HEK293 (cell line): Measurements from ENCODE around the gene PNMA1.

ENCODE experiments used
- CTCF ChIA-PET: fragments of 350-600 bp; formaldehyde crosslinking; extraction: SDS; loops from one replicate; lab custom pipeline; 2021; ENCODE audit warnings: antibody characterized with exemption; lab: Yijun Ruan, JAX
- POLR2A ChIA-PET: fragments of 300-600 bp; formaldehyde crosslinking; extraction: SDS; loops from one replicate; lab custom pipeline; 2020; ENCODE audit warnings: antibody characterized with exemption, inconsistent platforms; lab: Yijun Ruan, JAX
- H3K27ac ChIP-seq: fragments of 200-500 bp; sonication (Bioruptor generic); 2 replicates; pipeline ENCODE4 v1.5.1; 2014; ENCODE audit warnings: low read depth, low read length, control low read depth, inconsistent platforms; ENCODE audit errors: extremely low read depth
- H3K36me3 ChIP-seq, 2 experiments: fragments of 200-500 bp in 1 of 2; sonication (Bioruptor generic) in 1 of 2; 1 replicate in 1 of 2; 2 replicates in 1 of 2; pipeline ENCODE4 v1.5.1; 2014 to 2017; ENCODE audit warnings: inconsistent platforms in 2 of 2, low read length in 2 of 2; ENCODE audit not compliant: control insufficient read depth in 2 of 2, insufficient read depth in 1 of 2
- H3K4me1 ChIP-seq: fragments of 200-500 bp; sonication (Bioruptor generic); 2 replicates; pipeline ENCODE4 v1.5.1; 2014; ENCODE audit warnings: mild to moderate bottlenecking, low read length, inconsistent platforms; ENCODE audit not compliant: control insufficient read depth, insufficient read depth
- H3K4me3 ChIP-seq: 2 replicates; pipeline ENCODE4 v1.5.1; 2011; ENCODE audit warnings: low read depth, mild to moderate bottlenecking, control low read depth, low read length, moderate library complexity
- H3K9me3 ChIP-seq: fragments of 200-500 bp; sonication (Bioruptor generic); 2 replicates; pipeline ENCODE4 v1.5.1; 2014; ENCODE audit warnings: low read depth, low read length, inconsistent platforms; ENCODE audit not compliant: control insufficient read depth, insufficient read depth
- BCL11A ChIP-seq: fragments of 450-650 bp; formaldehyde crosslinking; IDR thresholded peaks from 2 replicates; pipeline ENCODE4 v1.5.1; 2016; ENCODE audit warnings: low read depth, missing biosample characterization, missing genetic modification characterization
- HOXC10 ChIP-seq: sonication (generic); formaldehyde crosslinking; IDR thresholded peaks from 2 replicates; pipeline ENCODE4 v1.8.1; 2023; ENCODE audit warnings: mild to moderate bottlenecking, missing genetic modification reagents
- KLF10 ChIP-seq: fragments of 450-650 bp; IDR thresholded peaks from 2 replicates; pipeline ENCODE4 v1.5.1; 2018; ENCODE audit warnings: missing biosample characterization, mild to moderate bottlenecking, missing genetic modification characterization
- SP7 ChIP-seq: fragments of 450-650 bp; formaldehyde crosslinking; IDR thresholded peaks from 2 replicates; pipeline ENCODE4 v1.5.1; 2016; ENCODE audit warnings: missing biosample characterization, missing genetic modification characterization
- ZBTB8A ChIP-seq: fragments of 450-650 bp; formaldehyde crosslinking; IDR thresholded peaks from 2 replicates; pipeline ENCODE4 v1.5.1; 2016; ENCODE audit warnings: missing biosample characterization, missing genetic modification characterization
- ZNF214 ChIP-seq: fragments of 450-650 bp; formaldehyde crosslinking; IDR thresholded peaks from 2 replicates; pipeline ENCODE4 v1.5.1; 2017; ENCODE audit warnings: missing biosample characterization, mild to moderate bottlenecking, missing genetic modification characterization, borderline replicate concordance
- ZNF514 ChIP-seq: fragments of 450-650 bp; formaldehyde crosslinking; IDR thresholded peaks from 2 replicates; pipeline ENCODE4 v1.5.1; 2016; ENCODE audit warnings: missing biosample characterization, missing genetic modification characterization
- ZNF658 ChIP-seq: fragments of 450-650 bp; formaldehyde crosslinking; IDR thresholded peaks from 2 replicates; pipeline ENCODE4; 2016; ENCODE audit warnings: missing biosample characterization, missing genetic modification characterization
- ZNF701 ChIP-seq: fragments of 450-650 bp; formaldehyde crosslinking; IDR thresholded peaks from 2 replicates; pipeline ENCODE4 v1.5.1; 2016; ENCODE audit warnings: missing biosample characterization, missing genetic modification characterization
- ZNF776 ChIP-seq: fragments of 450-650 bp; formaldehyde crosslinking; IDR thresholded peaks from 2 replicates; pipeline ENCODE4 v1.5.0; 2017; ENCODE audit warnings: missing biosample characterization, missing genetic modification characterization, borderline replicate concordance
- TF ChIP-seq, protein P1 (sequence below): fragments of 450-650 bp; formaldehyde crosslinking; IDR thresholded peaks from 2 replicates; pipeline ENCODE4 v1.5.1; 2016; ENCODE audit warnings: missing biosample characterization, missing genetic modification characterization
- TF ChIP-seq, protein P2 (sequence below): fragments of 450-650 bp; formaldehyde crosslinking; IDR thresholded peaks from 2 replicates; pipeline ENCODE4 v1.5.1; 2016; ENCODE audit warnings: missing biosample characterization, missing genetic modification characterization, low read depth
- TF ChIP-seq, protein P3 (sequence below): fragments of 450-650 bp; formaldehyde crosslinking; IDR thresholded peaks from 2 replicates; pipeline ENCODE4 v1.5.1; 2016; ENCODE audit warnings: missing biosample characterization, missing genetic modification characterization
- TF ChIP-seq, protein P4 (sequence below): fragments of 450-650 bp; formaldehyde crosslinking; IDR thresholded peaks from 2 replicates; pipeline ENCODE4 v1.5.1; 2017; ENCODE audit warnings: missing biosample characterization, mild to moderate bottlenecking, missing genetic modification characterization, moderate library complexity
- TF ChIP-seq, protein P5 (sequence below): fragments of 450-650 bp; formaldehyde crosslinking; IDR thresholded peaks from 2 replicates; pipeline ENCODE4 v1.5.1; 2016; ENCODE audit warnings: missing biosample characterization, missing genetic modification characterization
- TF ChIP-seq, protein P6 (sequence below): fragments of 450-650 bp; formaldehyde crosslinking; IDR thresholded peaks from 2 replicates; pipeline ENCODE4 v1.5.1; 2017; ENCODE audit warnings: missing biosample characterization, missing genetic modification characterization
- TF ChIP-seq, protein P7 (sequence below): fragments of 450-650 bp; formaldehyde crosslinking; IDR thresholded peaks from 2 replicates; pipeline ENCODE4 v1.5.1; 2017; ENCODE audit warnings: missing biosample characterization, missing genetic modification characterization

Gene PNMA1

DNA sequence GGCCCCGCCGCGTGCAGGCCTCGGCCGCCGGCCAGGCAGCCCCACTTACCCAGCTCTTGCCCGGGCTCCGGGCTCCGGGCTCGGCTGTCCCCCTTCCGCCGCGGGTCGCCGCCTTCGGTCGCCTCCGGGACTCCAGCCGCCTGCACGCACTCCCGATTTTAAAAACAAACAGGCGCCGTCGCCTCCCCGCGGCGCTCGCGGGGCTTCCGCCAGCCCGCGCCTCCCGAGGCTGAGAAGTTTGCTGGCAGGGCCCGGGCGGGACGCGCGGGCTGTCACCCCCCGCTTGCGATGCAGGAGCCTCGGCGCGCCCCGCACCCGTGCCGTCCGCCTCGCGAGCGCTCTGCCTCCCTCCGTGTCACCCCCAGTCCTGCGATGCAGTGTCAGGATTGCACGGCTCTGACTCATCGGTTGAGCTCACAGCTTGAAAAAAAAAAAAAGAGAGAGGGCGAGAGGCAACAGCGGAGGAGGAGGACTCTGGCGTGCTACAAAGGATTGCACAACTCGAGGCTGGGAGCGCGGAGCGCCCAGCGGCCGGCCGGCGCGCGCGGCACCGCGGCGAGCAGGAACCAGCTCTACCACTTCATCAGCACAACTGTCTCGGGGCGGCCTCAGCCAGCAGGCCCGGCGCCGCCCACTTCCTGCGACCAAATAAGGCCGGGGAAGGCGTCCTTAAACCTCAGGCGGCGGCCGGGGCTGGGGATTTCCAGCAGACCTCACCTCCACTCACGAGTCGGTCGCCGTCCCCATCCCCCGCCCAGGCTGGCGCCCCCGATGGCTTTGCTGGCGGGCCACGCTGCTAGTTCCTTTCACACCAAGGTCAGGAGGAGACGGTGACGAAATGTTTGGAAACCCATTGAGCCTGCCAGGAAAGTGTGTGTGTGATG, 45.8 kb upstream of the PNMA1 start (continued):
- TF ChIP-seq, protein P1, sequence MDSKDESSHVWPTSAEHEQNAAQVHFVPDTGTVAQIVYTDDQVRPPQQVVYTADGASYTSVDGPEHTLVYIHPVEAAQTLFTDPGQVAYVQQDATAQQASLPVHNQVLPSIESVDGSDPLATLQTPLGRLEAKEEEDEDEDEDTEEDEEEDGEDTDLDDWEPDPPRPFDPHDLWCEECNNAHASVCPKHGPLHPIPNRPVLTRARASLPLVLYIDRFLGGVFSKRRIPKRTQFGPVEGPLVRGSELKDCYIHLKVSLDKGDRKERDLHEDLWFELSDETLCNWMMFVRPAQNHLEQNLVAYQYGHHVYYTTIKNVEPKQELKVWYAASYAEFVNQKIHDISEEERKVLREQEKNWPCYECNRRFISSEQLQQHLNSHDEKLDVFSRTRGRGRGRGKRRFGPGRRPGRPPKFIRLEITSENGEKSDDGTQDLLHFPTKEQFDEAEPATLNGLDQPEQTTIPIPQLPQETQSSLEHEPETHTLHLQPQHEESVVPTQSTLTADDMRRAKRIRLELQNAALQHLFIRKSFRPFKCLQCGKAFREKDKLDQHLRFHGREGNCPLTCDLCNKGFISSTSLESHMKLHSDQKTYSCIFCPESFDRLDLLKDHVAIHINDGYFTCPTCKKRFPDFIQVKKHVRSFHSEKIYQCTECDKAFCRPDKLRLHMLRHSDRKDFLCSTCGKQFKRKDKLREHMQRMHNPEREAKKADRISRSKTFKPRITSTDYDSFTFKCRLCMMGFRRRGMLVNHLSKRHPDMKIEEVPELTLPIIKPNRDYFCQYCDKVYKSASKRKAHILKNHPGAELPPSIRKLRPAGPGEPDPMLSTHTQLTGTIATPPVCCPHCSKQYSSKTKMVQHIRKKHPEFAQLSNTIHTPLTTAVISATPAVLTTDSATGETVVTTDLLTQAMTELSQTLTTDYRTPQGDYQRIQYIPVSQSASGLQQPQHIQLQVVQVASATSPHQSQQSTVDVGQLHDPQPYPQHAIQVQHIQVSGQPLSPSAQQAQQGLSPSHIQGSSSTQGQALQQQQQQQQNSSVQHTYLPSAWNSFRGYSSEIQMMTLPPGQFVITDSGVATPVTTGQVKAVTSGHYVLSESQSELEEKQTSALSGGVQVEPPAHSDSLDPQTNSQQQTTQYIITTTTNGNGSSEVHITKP (tag by site-specific recombination), result peak; percentile 68
- TF ChIP-seq, protein P2, sequence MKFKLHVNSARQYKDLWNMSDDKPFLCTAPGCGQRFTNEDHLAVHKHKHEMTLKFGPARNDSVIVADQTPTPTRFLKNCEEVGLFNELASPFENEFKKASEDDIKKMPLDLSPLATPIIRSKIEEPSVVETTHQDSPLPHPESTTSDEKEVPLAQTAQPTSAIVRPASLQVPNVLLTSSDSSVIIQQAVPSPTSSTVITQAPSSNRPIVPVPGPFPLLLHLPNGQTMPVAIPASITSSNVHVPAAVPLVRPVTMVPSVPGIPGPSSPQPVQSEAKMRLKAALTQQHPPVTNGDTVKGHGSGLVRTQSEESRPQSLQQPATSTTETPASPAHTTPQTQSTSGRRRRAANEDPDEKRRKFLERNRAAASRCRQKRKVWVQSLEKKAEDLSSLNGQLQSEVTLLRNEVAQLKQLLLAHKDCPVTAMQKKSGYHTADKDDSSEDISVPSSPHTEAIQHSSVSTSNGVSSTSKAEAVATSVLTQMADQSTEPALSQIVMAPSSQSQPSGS (tag by site-specific recombination), result no peak
- TF ChIP-seq, protein P3, sequence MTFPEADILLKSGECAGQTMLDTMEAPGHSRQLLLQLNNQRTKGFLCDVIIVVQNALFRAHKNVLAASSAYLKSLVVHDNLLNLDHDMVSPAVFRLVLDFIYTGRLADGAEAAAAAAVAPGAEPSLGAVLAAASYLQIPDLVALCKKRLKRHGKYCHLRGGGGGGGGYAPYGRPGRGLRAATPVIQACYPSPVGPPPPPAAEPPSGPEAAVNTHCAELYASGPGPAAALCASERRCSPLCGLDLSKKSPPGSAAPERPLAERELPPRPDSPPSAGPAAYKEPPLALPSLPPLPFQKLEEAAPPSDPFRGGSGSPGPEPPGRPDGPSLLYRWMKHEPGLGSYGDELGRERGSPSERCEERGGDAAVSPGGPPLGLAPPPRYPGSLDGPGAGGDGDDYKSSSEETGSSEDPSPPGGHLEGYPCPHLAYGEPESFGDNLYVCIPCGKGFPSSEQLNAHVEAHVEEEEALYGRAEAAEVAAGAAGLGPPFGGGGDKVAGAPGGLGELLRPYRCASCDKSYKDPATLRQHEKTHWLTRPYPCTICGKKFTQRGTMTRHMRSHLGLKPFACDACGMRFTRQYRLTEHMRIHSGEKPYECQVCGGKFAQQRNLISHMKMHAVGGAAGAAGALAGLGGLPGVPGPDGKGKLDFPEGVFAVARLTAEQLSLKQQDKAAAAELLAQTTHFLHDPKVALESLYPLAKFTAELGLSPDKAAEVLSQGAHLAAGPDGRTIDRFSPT (tag by site-specific recombination), result peak; percentile 46; the same call in 1 of the 2 replicates
- TF ChIP-seq BCL11A (tag by site-specific recombination) (peak; percentile 38; the same call in 1 of the 2 replicates), ZNF658 (tag by site-specific recombination) (no peak), SP7 (tag by site-specific recombination) (peak; percentile 83)
- TF ChIP-seq, protein P4, sequence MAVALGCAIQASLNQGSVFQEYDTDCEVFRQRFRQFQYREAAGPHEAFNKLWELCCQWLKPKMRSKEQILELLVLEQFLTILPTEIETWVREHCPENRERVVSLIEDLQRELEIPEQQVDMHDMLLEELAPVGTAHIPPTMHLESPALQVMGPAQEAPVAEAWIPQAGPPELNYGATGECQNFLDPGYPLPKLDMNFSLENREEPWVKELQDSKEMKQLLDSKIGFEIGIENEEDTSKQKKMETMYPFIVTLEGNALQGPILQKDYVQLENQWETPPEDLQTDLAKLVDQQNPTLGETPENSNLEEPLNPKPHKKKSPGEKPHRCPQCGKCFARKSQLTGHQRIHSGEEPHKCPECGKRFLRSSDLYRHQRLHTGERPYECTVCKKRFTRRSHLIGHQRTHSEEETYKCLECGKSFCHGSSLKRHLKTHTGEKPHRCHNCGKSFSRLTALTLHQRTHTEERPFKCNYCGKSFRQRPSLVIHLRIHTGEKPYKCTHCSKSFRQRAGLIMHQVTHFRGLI (tag by site-specific recombination), result peak; percentile 81
- TF ChIP-seq, protein P5, sequence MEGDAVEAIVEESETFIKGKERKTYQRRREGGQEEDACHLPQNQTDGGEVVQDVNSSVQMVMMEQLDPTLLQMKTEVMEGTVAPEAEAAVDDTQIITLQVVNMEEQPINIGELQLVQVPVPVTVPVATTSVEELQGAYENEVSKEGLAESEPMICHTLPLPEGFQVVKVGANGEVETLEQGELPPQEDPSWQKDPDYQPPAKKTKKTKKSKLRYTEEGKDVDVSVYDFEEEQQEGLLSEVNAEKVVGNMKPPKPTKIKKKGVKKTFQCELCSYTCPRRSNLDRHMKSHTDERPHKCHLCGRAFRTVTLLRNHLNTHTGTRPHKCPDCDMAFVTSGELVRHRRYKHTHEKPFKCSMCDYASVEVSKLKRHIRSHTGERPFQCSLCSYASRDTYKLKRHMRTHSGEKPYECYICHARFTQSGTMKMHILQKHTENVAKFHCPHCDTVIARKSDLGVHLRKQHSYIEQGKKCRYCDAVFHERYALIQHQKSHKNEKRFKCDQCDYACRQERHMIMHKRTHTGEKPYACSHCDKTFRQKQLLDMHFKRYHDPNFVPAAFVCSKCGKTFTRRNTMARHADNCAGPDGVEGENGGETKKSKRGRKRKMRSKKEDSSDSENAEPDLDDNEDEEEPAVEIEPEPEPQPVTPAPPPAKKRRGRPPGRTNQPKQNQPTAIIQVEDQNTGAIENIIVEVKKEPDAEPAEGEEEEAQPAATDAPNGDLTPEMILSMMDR, result 0 out of 2 replicates have a peak, but pooled peaks have one; percentile 9
- TF ChIP-seq, protein P6, sequence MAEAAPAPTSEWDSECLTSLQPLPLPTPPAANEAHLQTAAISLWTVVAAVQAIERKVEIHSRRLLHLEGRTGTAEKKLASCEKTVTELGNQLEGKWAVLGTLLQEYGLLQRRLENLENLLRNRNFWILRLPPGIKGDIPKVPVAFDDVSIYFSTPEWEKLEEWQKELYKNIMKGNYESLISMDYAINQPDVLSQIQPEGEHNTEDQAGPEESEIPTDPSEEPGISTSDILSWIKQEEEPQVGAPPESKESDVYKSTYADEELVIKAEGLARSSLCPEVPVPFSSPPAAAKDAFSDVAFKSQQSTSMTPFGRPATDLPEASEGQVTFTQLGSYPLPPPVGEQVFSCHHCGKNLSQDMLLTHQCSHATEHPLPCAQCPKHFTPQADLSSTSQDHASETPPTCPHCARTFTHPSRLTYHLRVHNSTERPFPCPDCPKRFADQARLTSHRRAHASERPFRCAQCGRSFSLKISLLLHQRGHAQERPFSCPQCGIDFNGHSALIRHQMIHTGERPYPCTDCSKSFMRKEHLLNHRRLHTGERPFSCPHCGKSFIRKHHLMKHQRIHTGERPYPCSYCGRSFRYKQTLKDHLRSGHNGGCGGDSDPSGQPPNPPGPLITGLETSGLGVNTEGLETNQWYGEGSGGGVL (tag by site-specific recombination), result peak; percentile 83

DNA sequence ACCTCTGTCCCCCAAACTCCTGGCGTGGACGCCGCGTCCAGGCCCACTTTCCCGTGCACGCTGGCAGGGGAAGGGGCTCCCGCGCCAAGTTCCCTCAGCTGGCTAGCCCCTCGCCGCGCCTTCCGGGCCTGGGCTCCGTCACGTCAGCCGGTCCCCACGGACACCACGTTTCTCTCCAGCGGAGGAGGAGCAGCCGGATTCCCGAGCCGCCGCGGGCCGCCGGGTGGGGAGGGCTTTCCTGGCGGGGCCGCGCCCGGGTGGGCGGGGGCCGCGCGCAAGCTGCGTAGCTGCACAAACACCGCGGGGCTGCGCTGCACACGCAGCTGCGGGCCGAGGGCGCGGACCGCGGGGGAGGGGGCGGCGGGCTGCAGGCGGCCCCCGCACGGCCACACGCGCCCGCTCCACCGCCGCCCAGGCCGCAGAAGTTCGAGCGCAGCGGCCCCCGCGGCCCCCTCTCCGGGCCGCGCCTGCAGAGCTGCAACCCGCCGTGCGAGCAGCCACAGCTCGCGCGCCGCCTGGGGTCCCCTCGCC, 45.1 kb upstream of the PNMA1 start:
- H3K4me3 ChIP-seq, result peak overlapping the region; percentile 77
- H3K27ac ChIP-seq, result peak overlapping the region; percentile 91
- CTCF ChIA-PET, result interaction anchor here (0.7 to 3.1 kb wide), 19 partner anchors 9 to 318 kb away, joined by 3 to 35 read pairs (median 5); partner anchors contain the start of gene ACOT2
- H3K4me1 ChIP-seq, result peaks cover 27% of the 10 kb centered on the region
- POLR2A ChIA-PET, result interaction anchor here (0.5 to 3.2 kb wide), 12 partner anchors 9 to 97 kb away, joined by 3 to 52 read pairs (median 4); partner anchors contain the start of genes PNMA1 and PTGR2
- peaks cover 0 to 3% of the 10 kb centered on the region in 2 experiments; a peak in 1 of 3 replicates for H3K36me3 ChIP-seq
- H3K9me3 ChIP-seq, result no peaks in the 10 kb centered on the region
- TF ChIP-seq ZNF701 (tag by site-specific recombination) (no peak), ZBTB8A (tag by site-specific recombination) (peak; percentile 2; the same call in 1 of the 2 replicates), HOXC10 (CRISPR knock-in tag) (no peak), ZNF514 (tag by site-specific recombination) (no peak), ZNF776 (tag by site-specific recombination) (no peak), KLF10 (tag by site-specific recombination) (no peak), ZNF214 (tag by site-specific recombination) (no peak)
- TF ChIP-seq, protein P7, sequence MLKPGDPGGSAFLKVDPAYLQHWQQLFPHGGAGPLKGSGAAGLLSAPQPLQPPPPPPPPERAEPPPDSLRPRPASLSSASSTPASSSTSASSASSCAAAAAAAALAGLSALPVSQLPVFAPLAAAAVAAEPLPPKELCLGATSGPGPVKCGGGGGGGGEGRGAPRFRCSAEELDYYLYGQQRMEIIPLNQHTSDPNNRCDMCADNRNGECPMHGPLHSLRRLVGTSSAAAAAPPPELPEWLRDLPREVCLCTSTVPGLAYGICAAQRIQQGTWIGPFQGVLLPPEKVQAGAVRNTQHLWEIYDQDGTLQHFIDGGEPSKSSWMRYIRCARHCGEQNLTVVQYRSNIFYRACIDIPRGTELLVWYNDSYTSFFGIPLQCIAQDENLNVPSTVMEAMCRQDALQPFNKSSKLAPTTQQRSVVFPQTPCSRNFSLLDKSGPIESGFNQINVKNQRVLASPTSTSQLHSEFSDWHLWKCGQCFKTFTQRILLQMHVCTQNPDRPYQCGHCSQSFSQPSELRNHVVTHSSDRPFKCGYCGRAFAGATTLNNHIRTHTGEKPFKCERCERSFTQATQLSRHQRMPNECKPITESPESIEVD (tag by site-specific recombination), result no peak
